WTC11 (cell line): Measurements from ENCODE around the gene SLC16A13. TPM values are rescaled to one million over a fixed set of nuclear protein-coding genes. Genes with fewer than 3 reads are reported as not detected.
A peak's percentile ranks its signal among the peaks of the same experiment; 100 is the strongest.

Source experiments
- ATAC-seq: fragments of 200-7000 bp; cut with Tn5 transposase; 2 replicates; pipeline ENCODE4 v1.10.0; 2021; ENCODE audit warnings: mild to moderate bottlenecking, moderate library complexity
- CTCF ChIA-PET: fragments of 300-600 bp; sonication (Branson Sonifier 250); formaldehyde crosslinking; loops from one replicate; lab custom pipeline; 2021; ENCODE audit warnings: antibody characterized with exemption; lab: Charles Lee
- POLR2A ChIA-PET: fragments of 350-600 bp; sonication (Branson Sonifier 250); formaldehyde crosslinking; loops from one replicate; lab custom pipeline; 2021; ENCODE audit warnings: antibody characterized with exemption; lab: Charles Lee
- DNase-seq: peaks from one replicate; pipeline ENCODE4 v3.0.0; 2021; ENCODE audit warnings: low spot score
- H3K27ac Mint-ChIP-seq: 2 replicates; pipeline ENCODE4 v1.8.0; 2021; ENCODE audit warnings: mixed read lengths
- H3K27me3 Mint-ChIP-seq: 2 replicates; pipeline ENCODE4 v1.8.0; 2021; ENCODE audit warnings: low read depth, mild to moderate bottlenecking, moderate library complexity, mixed read lengths
- H3K36me3 Mint-ChIP-seq: 2 replicates; pipeline ENCODE4 v1.8.0; 2021; ENCODE audit warnings: mixed read lengths
- H3K4me1 Mint-ChIP-seq: 2 replicates; pipeline ENCODE4 v1.8.0; 2022; ENCODE audit warnings: mixed read lengths
- H3K4me3 Mint-ChIP-seq: 2 replicates; pipeline ENCODE4 v1.8.0; 2021; ENCODE audit warnings: mild to moderate bottlenecking, moderate library complexity, mixed read lengths
- H3K9me3 Mint-ChIP-seq: 2 replicates; pipeline ENCODE4 v1.8.0; 2021; ENCODE audit warnings: mixed read lengths
- CREM ChIP-seq: sonication (generic); formaldehyde crosslinking; IDR thresholded peaks from 2 replicates; pipeline ENCODE4 v1.8.1; 2022; ENCODE audit warnings: mild to moderate bottlenecking, missing genetic modification reagents, moderate library complexity
- FOXK1 ChIP-seq: sonication (generic); formaldehyde crosslinking; IDR thresholded peaks from 2 replicates; pipeline ENCODE4 v1.8.0; 2022; ENCODE audit warnings: mild to moderate bottlenecking, moderate library complexity, missing genetic modification reagents
- FOXP1 ChIP-seq: sonication (generic); formaldehyde crosslinking; IDR thresholded peaks from 2 replicates; pipeline ENCODE4 v1.8.0; 2022; ENCODE audit warnings: missing genetic modification reagents, mild to moderate bottlenecking, moderate library complexity, borderline replicate concordance
- KAT7 ChIP-seq: sonication (generic); formaldehyde crosslinking; IDR thresholded peaks from 2 replicates; pipeline ENCODE4 v1.8.1; 2023; ENCODE audit warnings: missing genetic modification reagents, mild to moderate bottlenecking, borderline replicate concordance
- NFYB ChIP-seq: sonication (generic); formaldehyde crosslinking; conservative IDR thresholded peaks from 2 replicates; pipeline ENCODE4 v1.8.0; 2022; ENCODE audit warnings: low read depth, missing genetic modification reagents
- RELA ChIP-seq: sonication (generic); formaldehyde crosslinking; IDR thresholded peaks from 2 replicates; pipeline ENCODE4 v1.8.1; 2022; ENCODE audit warnings: missing genetic modification reagents, mild to moderate bottlenecking, borderline replicate concordance
- SOX15 ChIP-seq: fragments of 250-450 bp; sonication (Bioruptor Pico); IDR thresholded peaks from 2 replicates; pipeline ENCODE4 v1.9.0; 2021; ENCODE audit warnings: mild to moderate bottlenecking
- TEAD4 ChIP-seq: sonication (generic); formaldehyde crosslinking; IDR thresholded peaks from 2 replicates; pipeline ENCODE4 v1.8.0; 2022; ENCODE audit warnings: mild to moderate bottlenecking, missing genetic modification reagents
- ZNF121 ChIP-seq: sonication (generic); formaldehyde crosslinking; IDR thresholded peaks from 2 replicates; pipeline ENCODE4 v1.8.0; 2023; ENCODE audit warnings: missing genetic modification reagents
- ZNF671 ChIP-seq: fragments of 250-450 bp; sonication (Bioruptor Pico); IDR thresholded peaks from 2 replicates; pipeline ENCODE4 v1.8.0; 2021; ENCODE audit warnings: mild to moderate bottlenecking
- total RNA-seq: library from RNA; stranded (reverse); gene quantifications from 3 replicates; pipeline ENCODE4 v1.2.3, GENCODE V29; 2021
- TF ChIP-seq, protein P1 (sequence below): sonication (generic); formaldehyde crosslinking; IDR thresholded peaks from 2 replicates; pipeline ENCODE4 v1.8.0; 2023; ENCODE audit warnings: missing genetic modification reagents, mild to moderate bottlenecking, borderline replicate concordance
- TF ChIP-seq, protein P2 (sequence below): sonication (generic); formaldehyde crosslinking; IDR thresholded peaks from 2 replicates; pipeline ENCODE4 v1.8.1; 2023; ENCODE audit warnings: mild to moderate bottlenecking, missing genetic modification reagents, moderate library complexity
- TF ChIP-seq, protein P3 (sequence below): fragments of 250-450 bp; sonication (Bioruptor Pico); conservative IDR thresholded peaks from 2 replicates; pipeline ENCODE4 v1.9.0; 2021; ENCODE audit warnings: mild to moderate bottlenecking
- TF ChIP-seq, protein P4 (sequence below): sonication (generic); formaldehyde crosslinking; IDR thresholded peaks from 2 replicates; pipeline ENCODE4 v1.8.1; 2022; ENCODE audit warnings: mild to moderate bottlenecking, moderate library complexity, missing genetic modification reagents
- TF ChIP-seq, protein P5 (sequence below): sonication (generic); formaldehyde crosslinking; IDR thresholded peaks from 2 replicates; pipeline ENCODE4 v1.8.1; 2023; ENCODE audit warnings: mild to moderate bottlenecking, missing genetic modification reagents, borderline replicate concordance
- TF ChIP-seq, protein P6 (sequence below): fragments of 250-450 bp; sonication (Bioruptor Pico); IDR thresholded peaks from 2 replicates; pipeline ENCODE4 v2.1.2; 2022; ENCODE audit warnings: mild to moderate bottlenecking, moderate library complexity

SLC16A13 gene
- total RNA-seq, 1 experiment from 2014 or later = 5.2 TPM

DNA sequence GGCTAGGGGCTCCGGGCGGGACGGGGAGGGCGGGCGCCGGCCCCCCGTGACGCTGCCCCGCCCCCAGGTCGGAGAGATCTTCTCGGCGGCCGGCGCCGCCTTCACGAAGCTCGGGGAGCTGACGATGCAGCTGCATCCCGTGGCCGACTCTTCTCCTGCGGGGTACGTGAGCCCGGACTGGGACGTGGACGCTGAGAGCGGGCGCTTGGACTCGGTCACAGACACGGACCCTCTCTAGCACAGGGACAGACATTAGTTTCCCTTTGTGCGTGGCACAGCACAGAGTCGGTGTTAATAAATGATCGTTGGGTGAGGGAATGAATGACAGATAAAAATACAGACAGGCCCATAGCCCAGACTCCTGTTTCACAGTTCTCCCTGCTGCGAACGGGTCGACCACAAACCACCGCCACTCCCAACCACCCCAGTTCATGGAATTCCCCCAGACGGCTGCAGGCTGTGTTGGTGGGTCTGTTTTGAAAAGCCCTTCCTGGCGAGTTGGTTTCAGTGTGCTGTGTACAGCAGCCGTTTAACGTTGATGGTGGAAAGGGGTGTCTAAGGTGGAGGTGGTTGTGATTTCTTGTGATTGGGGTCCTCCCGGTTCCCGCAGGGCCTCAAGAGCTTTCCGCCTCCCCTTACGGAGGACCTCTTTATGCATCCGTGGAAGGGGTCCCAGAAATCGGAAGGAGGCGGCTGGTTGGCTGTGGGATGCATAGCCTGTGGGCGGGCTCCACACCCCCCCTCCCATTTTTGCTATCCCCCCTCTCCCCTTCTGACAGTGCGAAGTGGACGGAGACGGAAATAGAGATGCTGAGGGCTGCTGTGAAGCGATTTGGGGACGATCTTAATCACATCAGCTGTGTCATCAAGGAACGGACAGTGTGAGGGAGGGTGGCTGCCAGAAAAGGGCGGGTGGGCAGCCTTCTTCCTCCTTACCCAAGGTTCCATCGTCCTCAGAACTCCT, 20.5 kb upstream of the SLC16A13 start (continued):
- TF ChIP-seq, protein P1, sequence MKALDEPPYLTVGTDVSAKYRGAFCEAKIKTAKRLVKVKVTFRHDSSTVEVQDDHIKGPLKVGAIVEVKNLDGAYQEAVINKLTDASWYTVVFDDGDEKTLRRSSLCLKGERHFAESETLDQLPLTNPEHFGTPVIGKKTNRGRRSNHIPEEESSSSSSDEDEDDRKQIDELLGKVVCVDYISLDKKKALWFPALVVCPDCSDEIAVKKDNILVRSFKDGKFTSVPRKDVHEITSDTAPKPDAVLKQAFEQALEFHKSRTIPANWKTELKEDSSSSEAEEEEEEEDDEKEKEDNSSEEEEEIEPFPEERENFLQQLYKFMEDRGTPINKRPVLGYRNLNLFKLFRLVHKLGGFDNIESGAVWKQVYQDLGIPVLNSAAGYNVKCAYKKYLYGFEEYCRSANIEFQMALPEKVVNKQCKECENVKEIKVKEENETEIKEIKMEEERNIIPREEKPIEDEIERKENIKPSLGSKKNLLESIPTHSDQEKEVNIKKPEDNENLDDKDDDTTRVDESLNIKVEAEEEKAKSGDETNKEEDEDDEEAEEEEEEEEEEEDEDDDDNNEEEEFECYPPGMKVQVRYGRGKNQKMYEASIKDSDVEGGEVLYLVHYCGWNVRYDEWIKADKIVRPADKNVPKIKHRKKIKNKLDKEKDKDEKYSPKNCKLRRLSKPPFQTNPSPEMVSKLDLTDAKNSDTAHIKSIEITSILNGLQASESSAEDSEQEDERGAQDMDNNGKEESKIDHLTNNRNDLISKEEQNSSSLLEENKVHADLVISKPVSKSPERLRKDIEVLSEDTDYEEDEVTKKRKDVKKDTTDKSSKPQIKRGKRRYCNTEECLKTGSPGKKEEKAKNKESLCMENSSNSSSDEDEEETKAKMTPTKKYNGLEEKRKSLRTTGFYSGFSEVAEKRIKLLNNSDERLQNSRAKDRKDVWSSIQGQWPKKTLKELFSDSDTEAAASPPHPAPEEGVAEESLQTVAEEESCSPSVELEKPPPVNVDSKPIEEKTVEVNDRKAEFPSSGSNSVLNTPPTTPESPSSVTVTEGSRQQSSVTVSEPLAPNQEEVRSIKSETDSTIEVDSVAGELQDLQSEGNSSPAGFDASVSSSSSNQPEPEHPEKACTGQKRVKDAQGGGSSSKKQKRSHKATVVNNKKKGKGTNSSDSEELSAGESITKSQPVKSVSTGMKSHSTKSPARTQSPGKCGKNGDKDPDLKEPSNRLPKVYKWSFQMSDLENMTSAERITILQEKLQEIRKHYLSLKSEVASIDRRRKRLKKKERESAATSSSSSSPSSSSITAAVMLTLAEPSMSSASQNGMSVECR = peak; percentile 12; the same call in 1 of the 2 replicates
- TF ChIP-seq RELA (CRISPR knock-in tag) (no peak), ZNF121 (CRISPR knock-in tag) (peak; percentile 70), TEAD4 (no peak), KAT7 (no peak), CREM (CRISPR knock-in tag) (no peak), NFYB (no peak)
- TF ChIP-seq, protein P2, sequence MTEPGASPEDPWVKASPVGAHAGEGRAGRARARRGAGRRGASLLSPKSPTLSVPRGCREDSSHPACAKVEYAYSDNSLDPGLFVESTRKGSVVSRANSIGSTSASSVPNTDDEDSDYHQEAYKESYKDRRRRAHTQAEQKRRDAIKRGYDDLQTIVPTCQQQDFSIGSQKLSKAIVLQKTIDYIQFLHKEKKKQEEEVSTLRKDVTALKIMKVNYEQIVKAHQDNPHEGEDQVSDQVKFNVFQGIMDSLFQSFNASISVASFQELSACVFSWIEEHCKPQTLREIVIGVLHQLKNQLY (CRISPR knock-in tag) = no peak
- TF ChIP-seq, protein P3, sequence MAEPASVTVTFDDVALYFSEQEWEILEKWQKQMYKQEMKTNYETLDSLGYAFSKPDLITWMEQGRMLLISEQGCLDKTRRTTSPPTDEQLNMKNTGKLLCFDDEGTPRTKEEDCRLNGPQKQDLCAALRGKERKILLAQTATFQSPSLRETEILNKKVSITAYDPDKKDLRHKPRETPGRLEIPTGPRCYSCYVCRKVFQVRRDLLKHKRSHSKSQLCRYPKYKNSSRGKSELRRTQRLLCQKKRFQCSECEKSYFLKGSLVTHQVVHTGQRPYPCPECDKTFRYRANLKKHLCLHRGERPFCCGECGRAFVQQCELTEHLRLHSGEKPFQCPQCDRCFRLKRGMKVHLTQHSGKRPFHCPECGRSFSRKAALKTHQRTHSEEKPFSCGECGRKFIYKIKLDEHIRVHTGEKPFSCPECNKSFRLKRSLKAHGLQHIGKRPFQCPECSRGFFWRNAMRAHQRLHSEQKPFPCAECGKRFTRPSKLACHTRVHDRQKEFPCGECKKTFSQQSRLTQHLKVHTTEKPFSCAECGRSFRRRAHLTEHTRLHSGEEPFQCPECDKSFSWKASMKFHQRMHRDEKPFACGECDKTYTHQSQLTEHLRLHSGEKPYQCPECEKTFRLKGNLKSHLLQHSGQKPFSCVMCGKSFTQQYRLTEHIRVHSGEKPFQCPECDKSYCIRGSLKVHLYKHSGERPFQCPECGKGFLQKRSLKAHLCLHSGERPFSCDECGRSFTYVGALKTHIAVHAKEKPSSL (CRISPR knock-in tag) = no peak
- TF ChIP-seq, protein P4, sequence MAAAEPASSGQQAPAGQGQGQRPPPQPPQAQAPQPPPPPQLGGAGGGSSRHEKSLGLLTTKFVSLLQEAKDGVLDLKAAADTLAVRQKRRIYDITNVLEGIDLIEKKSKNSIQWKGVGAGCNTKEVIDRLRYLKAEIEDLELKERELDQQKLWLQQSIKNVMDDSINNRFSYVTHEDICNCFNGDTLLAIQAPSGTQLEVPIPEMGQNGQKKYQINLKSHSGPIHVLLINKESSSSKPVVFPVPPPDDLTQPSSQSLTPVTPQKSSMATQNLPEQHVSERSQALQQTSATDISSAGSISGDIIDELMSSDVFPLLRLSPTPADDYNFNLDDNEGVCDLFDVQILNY (CRISPR knock-in tag) = no peak

DNA sequence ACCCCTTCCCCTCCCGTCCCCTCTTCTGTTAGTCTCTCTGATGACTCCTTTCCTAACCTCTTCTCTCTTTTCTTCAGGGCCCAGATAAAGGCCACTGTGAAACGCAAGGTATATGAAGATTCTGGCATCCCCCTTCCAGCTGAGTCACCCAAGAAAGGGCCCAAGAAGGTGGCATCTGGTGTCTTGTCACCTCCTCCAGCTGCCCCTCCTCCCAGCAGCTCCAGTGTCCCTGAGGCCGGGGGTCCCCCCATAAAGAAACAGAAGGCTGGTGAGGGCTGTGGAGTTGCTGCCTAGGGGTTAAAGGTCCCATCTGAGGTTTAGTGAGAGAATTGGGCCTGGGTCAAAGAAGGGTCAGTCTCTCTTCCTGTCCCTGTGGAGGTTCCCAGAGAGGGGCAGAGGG, 19.4 kb upstream of the SLC16A13 start:
- no peak for DNase-seq
- ChIA-PET POLR2A (interaction anchor here (0.5 kb wide), 1 partner anchor 50 kb away, joined by 3 read pairs; no protein-coding TSS in a partner anchor), CTCF (no interaction called here)
- peak overlapping the region; percentile 84 for H3K4me3 Mint-ChIP-seq
- ATAC-seq = no peak
- H3K4me1 Mint-ChIP-seq = peaks cover 58% of the 10 kb centered on the region
- H3K27me3 Mint-ChIP-seq = peaks cover 16% of the 10 kb centered on the region
- H3K27ac Mint-ChIP-seq = no peak overlapping the region
- H3K9me3 Mint-ChIP-seq = no peaks in the 10 kb centered on the region
- H3K36me3 Mint-ChIP-seq = peaks cover 9% of the 10 kb centered on the region
- TF ChIP-seq RELA (CRISPR knock-in tag) = no peak
- TF ChIP-seq SOX15 (CRISPR knock-in tag) = no peak
- TF ChIP-seq FOXK1 = no peak
- TF ChIP-seq, protein P1 = no peak
- TF ChIP-seq, protein P5, sequence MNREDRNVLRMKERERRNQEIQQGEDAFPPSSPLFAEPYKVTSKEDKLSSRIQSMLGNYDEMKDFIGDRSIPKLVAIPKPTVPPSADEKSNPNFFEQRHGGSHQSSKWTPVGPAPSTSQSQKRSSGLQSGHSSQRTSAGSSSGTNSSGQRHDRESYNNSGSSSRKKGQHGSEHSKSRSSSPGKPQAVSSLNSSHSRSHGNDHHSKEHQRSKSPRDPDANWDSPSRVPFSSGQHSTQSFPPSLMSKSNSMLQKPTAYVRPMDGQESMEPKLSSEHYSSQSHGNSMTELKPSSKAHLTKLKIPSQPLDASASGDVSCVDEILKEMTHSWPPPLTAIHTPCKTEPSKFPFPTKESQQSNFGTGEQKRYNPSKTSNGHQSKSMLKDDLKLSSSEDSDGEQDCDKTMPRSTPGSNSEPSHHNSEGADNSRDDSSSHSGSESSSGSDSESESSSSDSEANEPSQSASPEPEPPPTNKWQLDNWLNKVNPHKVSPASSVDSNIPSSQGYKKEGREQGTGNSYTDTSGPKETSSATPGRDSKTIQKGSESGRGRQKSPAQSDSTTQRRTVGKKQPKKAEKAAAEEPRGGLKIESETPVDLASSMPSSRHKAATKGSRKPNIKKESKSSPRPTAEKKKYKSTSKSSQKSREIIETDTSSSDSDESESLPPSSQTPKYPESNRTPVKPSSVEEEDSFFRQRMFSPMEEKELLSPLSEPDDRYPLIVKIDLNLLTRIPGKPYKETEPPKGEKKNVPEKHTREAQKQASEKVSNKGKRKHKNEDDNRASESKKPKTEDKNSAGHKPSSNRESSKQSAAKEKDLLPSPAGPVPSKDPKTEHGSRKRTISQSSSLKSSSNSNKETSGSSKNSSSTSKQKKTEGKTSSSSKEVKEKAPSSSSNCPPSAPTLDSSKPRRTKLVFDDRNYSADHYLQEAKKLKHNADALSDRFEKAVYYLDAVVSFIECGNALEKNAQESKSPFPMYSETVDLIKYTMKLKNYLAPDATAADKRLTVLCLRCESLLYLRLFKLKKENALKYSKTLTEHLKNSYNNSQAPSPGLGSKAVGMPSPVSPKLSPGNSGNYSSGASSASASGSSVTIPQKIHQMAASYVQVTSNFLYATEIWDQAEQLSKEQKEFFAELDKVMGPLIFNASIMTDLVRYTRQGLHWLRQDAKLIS = no peak
- TF ChIP-seq, protein P6, sequence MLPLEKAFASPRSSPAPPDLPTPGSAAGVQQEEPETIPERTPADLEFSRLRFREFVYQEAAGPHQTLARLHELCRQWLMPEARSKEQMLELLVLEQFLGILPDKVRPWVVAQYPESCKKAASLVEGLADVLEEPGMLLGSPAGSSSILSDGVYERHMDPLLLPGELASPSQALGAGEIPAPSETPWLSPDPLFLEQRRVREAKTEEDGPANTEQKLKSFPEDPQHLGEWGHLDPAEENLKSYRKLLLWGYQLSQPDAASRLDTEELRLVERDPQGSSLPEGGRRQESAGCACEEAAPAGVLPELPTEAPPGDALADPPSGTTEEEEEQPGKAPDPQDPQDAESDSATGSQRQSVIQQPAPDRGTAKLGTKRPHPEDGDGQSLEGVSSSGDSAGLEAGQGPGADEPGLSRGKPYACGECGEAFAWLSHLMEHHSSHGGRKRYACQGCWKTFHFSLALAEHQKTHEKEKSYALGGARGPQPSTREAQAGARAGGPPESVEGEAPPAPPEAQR = no peak
- TF ChIP-seq FOXP1 (CRISPR knock-in tag) = no peak
- no peak for TF ChIP-seq ZNF671
